ENCODE data around the gene TTC13. TPM values are rescaled to one million over a fixed set of nuclear protein-coding genes. Genes with fewer than 3 reads are reported as not detected.

TTC13 gene
- total and polyA plus RNA-seq, 2 of the 4 experiments (the other 2 are of a cell fraction): 6.1 to 9.1 TPM

GRCh38 chr1:230907472-230908205 lies 71.0 kb downstream of the TTC13 start:
- no peak overlapping the region for H3K23ac ChIP-seq (ENCODE audit: low read depth, low read length)
- H2AFZ ChIP-seq (replicated peaks; ENCODE audit: low read length, poor library complexity): no peak overlapping the region
- no peak overlapping the region for H4K91ac ChIP-seq (ENCODE audit: insufficient read depth, low read depth, low read length)
- H3K4ac ChIP-seq (ENCODE audit: low read depth, low read length): no peak overlapping the region
- no peak overlapping the region for H3K27ac ChIP-seq (ENCODE audit: insufficient read depth, low read length)
- WGBS, 2 experiments (ENCODE audit: extremely low coverage in 2 of 2, insufficient read length in 1 of 2): no CpG with 5 or more reads among the region's 4 CpGs
- H4K8ac ChIP-seq (ENCODE audit: low read depth in 2 of 2, low read length in 2 of 2): no peak overlapping the region
- no peak for DNase-seq
- no peaks in the 10 kb centered on the region for H3K9me3 ChIP-seq (ENCODE audit: control insufficient read depth, insufficient read depth, low read length)
- H3K4me3 ChIP-seq (ENCODE audit: insufficient read depth, low read depth, low read length): no peak overlapping the region
- in situ Hi-C loops (cut with MboI; ENCODE audit: low sequenced_read_pairs) (loop anchor here (5.0 kb wide), 1 partner anchor 105 kb away; no protein-coding TSS in a partner anchor), intact Hi-C loops (cut with micrococcal nuclease) (loop anchor here (5.0 kb wide), 1 partner anchor 265 kb away; the partner anchor contains the start of gene COG2), dilution Hi-C loops (cut with HindIII; ENCODE audit: low sequenced_read_pairs, unreplicated experiment) (no loop called here)
- ChIA-PET CTCF (interaction anchor here (1.0 to 1.4 kb wide), 2 partner anchors 10 to 50 kb away, joined by 3 to 5 read pairs; no protein-coding TSS in a partner anchor), POLR2A (ENCODE audit: unreplicated experiment) (no interaction called here)
- no peak overlapping the region for H3K56ac ChIP-seq (ENCODE audit: extremely low read depth, insufficient read depth, low read length)
- H3K18ac ChIP-seq (ENCODE audit: low read depth, low read length): no peak overlapping the region
- H2BK20ac ChIP-seq (ENCODE audit: low read depth, low read length): no peak overlapping the region
- no peaks in the 10 kb centered on the region; the same call in 1 of the 2 replicates for H3K9me1 ChIP-seq (ENCODE audit: insufficient read depth, low read length)
- H3K79me1 ChIP-seq (ENCODE audit: low read depth in 1 of 2, low read length in 2 of 2): no peaks in the 10 kb centered on the region
- H3K36me3 ChIP-seq (ENCODE audit: control insufficient read depth, insufficient read depth, low read length): no peaks in the 10 kb centered on the region; the same call in 1 of the 2 replicates
- H2BK120ac ChIP-seq (ENCODE audit: low read depth, low read length): no peak overlapping the region
- no peaks in the 10 kb centered on the region for H3K27me3 ChIP-seq (ENCODE audit: control insufficient read depth, insufficient read depth, low read length)
- H2AK9ac ChIP-seq (replicated peaks; ENCODE audit: low read depth, low read length, poor library complexity): no peak overlapping the region
- H4K5ac ChIP-seq (ENCODE audit: low read depth, low read length): no peak overlapping the region
- H3K14ac ChIP-seq (replicated peaks; ENCODE audit: low read depth, low read length): no peak overlapping the region
- TF ChIP-seq MAFK (IDR thresholded peaks at IDR 0.05; ENCODE audit: low read depth, low read length) (no peak), FOS (IDR thresholded peaks at IDR 0.05; ENCODE audit: low read depth, low read length) (no peak), RCOR1 (IDR thresholded peaks at IDR 0.05; ENCODE audit: insufficient replicate concordance, low read length) (no peak), NFE2L2 (IDR thresholded peaks at IDR 0.05; ENCODE audit: low read depth, low read length) (no peak), USF2 (IDR thresholded peaks at IDR 0.05; ENCODE audit: low read depth, low read length) (no peak), BHLHE40 (IDR thresholded peaks at IDR 0.05; ENCODE audit: low read depth, low read length) (no peak), MXI1 (IDR thresholded peaks at IDR 0.05; ENCODE audit: borderline replicate concordance, low read depth, low read length) (no peak), CEBPB (IDR thresholded peaks at IDR 0.05; ENCODE audit: low read depth, low read length) (no peak), MAZ (IDR thresholded peaks at IDR 0.05; ENCODE audit: borderline replicate concordance, low read depth, low read length) (no peak), POLR2A (IDR thresholded peaks at IDR 0.05; ENCODE audit: low read depth, low read length) (no peak), SMC3 (IDR thresholded peaks at IDR 0.05; ENCODE audit: low read depth, low read length) (no peak)
- TF ChIP-seq, protein P1, sequence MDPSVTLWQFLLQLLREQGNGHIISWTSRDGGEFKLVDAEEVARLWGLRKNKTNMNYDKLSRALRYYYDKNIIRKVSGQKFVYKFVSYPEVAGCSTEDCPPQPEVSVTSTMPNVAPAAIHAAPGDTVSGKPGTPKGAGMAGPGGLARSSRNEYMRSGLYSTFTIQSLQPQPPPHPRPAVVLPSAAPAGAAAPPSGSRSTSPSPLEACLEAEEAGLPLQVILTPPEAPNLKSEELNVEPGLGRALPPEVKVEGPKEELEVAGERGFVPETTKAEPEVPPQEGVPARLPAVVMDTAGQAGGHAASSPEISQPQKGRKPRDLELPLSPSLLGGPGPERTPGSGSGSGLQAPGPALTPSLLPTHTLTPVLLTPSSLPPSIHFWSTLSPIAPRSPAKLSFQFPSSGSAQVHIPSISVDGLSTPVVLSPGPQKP (IDR thresholded peaks at IDR 0.05; ENCODE audit: borderline replicate concordance, low read depth, low read length): no peak
- H2AK5ac ChIP-seq (ENCODE audit: low read depth, low read length): no peak overlapping the region
- H3K4me2 ChIP-seq (ENCODE audit: low read depth, low read length): no peak overlapping the region
- peaks cover 3% of the 10 kb centered on the region for H3K4me1 ChIP-seq (ENCODE audit: control insufficient read depth, insufficient read depth, low read length)
- no peaks in the 10 kb centered on the region for H4K20me1 ChIP-seq (ENCODE audit: insufficient read depth, low read length)
- ATAC-seq (ENCODE audit: low read depth): no peak
- no peak overlapping the region for H2BK15ac ChIP-seq (ENCODE audit: low read depth, low read length)
- H2BK5ac ChIP-seq (ENCODE audit: low read depth, low read length, poor library complexity, severe bottlenecking): no peak overlapping the region
- H3K9ac ChIP-seq (ENCODE audit: low read depth, low read length): no peak overlapping the region
- no TSS peak for BruUV-seq (replicated peaks)
